GM18870 (cell line): ENCODE measurements around the gene GPR183.

Experiments used
- ATAC-seq: cut with Tn5 transposase; IDR thresholded peaks from one replicate; pipeline ENCODE4 v1.9.1; 2021; ENCODE audit warnings: moderate library complexity; ENCODE audit not compliant: unreplicated experiment

Gene GPR183

GRCh38 chr13:99313501-99313900 lies 6.3 kb upstream of the GPR183 start:
- ATAC-seq: no peak

GRCh38 chr13:99312493-99312883 lies 5.3 kb upstream of the GPR183 start:
- no peak for ATAC-seq

GRCh38 chr13:99311748-99312492 lies 4.7 kb upstream of the GPR183 start:
- ATAC-seq: no peak

- ATAC-seq: no peak
These were observed 3.9 kb upstream of the GPR183 start for GRCh38 chr13:99311137-99311536.

GRCh38 chr13:99310382-99311031 lies 3.3 kb upstream of the GPR183 start:
- peak; percentile 54 for ATAC-seq

- no peak for ATAC-seq
These were observed 1.4 kb upstream of the GPR183 start for GRCh38 chr13:99308471-99309087.

GRCh38 chr13:99307648-99308339 lies 595 bp upstream of the GPR183 start:
- no peak for ATAC-seq

- ATAC-seq: no peak
These were observed 1.6 kb downstream of the GPR183 start for GRCh38 chr13:99305566-99305965.

- no peak for ATAC-seq
These were observed 2.0 kb downstream of the GPR183 start for GRCh38 chr13:99305158-99305557.

GRCh38 chr13:99304541-99304940 lies 2.7 kb downstream of the GPR183 start:
- ATAC-seq: no peak

GRCh38 chr13:99303863-99304521 lies 3.2 kb downstream of the GPR183 start:
- no peak for ATAC-seq

GRCh38 chr13:99302637-99303505 lies 4.3 kb downstream of the GPR183 start:
- ATAC-seq: no peak

- ATAC-seq: no peak
These were observed 5.1 kb downstream of the GPR183 start for GRCh38 chr13:99301913-99302636.

GRCh38 chr13:99301056-99301838 lies 6.0 kb downstream of the GPR183 start:
- ATAC-seq: no peak

- ATAC-seq: no peak
These were observed 7.3 kb downstream of the GPR183 start for GRCh38 chr13:99299920-99300341.

GRCh38 chr13:99299256-99299919 lies 7.8 kb downstream of the GPR183 start:
- ATAC-seq: no peak

- ATAC-seq: no peak
These were observed 9.1 kb downstream of the GPR183 start for GRCh38 chr13:99298056-99298455.

- ATAC-seq: no peak
These were observed 9.9 kb downstream of the GPR183 start for GRCh38 chr13:99297331-99297730.
